ENCODE results near the gene NPLOC4.
"Not testable (repeated sequence)": the region's sequence is repeated elsewhere in the genome, so short reads cannot be mapped to it uniquely, and the experiment has no call there.

NPLOC4 gene

DNA sequence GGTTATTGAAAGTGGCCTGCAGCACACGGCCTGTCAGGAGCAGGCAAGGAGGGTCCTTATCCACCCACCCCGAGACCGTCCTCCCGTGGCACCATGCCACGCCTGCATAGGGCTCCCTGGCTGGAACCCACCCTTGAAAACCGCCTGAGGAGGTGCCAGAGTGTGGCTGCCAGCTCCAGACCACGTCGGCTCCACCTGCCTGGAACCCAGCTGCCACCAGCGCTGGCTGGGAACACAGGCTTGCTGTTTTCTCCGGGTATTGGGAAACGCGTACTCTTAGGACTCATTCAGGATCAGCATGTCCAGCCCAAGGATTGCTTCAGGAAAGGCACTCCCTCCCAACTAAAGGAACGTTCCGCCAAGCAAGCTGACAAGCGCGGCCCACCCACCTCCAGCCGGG, 40.0 kb upstream of the NPLOC4 start:
- Histone ChIP-seq H3K4me1 (ENCODE audit: control insufficient read depth in 1 of 2, insufficient read depth in 2 of 2, low read length in 2 of 2) (no peaks in the 10 kb centered on the region), H3K27ac (ENCODE audit: low read depth, low read length) (no peak overlapping the region), H3K27me3 (ENCODE audit: control insufficient read depth in 1 of 2, insufficient read depth in 2 of 2, low read length in 2 of 2) (no peaks in the 10 kb centered on the region), H3K9ac (ENCODE audit: low read depth in 1 of 2, low read length in 2 of 2) (no peak overlapping the region), H3K36me3 (ENCODE audit: control insufficient read depth in 1 of 2, insufficient read depth in 2 of 2, low read length in 2 of 2) (peaks cover 6 to 30% of the 10 kb centered on the region in 2 donors), H3K4me3 (ENCODE audit: low read depth in 1 of 2, low read length in 2 of 2) (no peak overlapping the region), H3K9me3 (ENCODE audit: control insufficient read depth in 1 of 2, low read length in 2 of 2) (no peaks in the 10 kb centered on the region)

DNA sequence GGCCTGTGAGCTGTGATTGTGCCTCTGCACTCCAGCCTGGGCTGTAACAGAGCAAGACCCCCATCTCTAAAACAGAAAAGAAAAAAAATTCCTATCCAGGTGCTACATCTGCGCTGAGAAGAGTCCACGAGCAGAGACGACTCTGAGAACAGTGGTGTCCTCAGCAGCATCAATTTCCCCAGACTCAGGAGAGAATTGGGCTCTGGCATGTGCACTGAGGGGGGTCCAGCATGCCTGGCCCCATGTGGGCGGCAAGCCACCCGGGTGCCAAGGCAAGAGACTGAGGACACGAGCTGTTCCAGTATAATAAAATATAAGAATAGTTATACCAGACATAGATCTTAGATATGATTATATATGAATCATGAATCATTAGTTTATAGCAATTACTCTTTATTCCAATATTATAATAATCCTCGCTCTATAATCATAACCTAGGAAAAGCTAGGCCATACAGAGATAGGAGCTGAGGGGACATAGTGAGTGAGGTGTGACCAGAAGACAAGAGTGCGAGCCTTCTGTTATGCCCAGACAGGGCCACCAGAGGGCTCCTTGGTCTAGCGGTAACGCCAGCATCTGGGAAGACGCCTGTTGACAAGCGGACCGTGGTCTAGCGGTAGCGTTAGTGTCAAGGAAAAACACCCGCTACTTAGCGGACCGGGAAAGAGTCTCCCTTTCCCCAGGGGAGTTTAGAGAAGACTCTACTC, 38.8 kb upstream of the NPLOC4 start:
- not testable (repeated sequence) for H3K27me3 ChIP-seq (ENCODE audit: control insufficient read depth in 1 of 2, insufficient read depth in 2 of 2, low read length in 2 of 2); H3K9ac ChIP-seq (ENCODE audit: low read depth in 1 of 2, low read length in 2 of 2); H3K27ac ChIP-seq (ENCODE audit: low read depth, low read length); H3K9me3 ChIP-seq (ENCODE audit: control insufficient read depth in 1 of 2, low read length in 2 of 2); H3K4me3 ChIP-seq (ENCODE audit: low read depth in 1 of 2, low read length in 2 of 2); H3K4me1 ChIP-seq (ENCODE audit: control insufficient read depth in 1 of 2, insufficient read depth in 2 of 2, low read length in 2 of 2)
- peaks cover 15 to 36% of the 10 kb centered on the region in 2 donors for H3K36me3 ChIP-seq (ENCODE audit: control insufficient read depth in 1 of 2, insufficient read depth in 2 of 2, low read length in 2 of 2)

DNA sequence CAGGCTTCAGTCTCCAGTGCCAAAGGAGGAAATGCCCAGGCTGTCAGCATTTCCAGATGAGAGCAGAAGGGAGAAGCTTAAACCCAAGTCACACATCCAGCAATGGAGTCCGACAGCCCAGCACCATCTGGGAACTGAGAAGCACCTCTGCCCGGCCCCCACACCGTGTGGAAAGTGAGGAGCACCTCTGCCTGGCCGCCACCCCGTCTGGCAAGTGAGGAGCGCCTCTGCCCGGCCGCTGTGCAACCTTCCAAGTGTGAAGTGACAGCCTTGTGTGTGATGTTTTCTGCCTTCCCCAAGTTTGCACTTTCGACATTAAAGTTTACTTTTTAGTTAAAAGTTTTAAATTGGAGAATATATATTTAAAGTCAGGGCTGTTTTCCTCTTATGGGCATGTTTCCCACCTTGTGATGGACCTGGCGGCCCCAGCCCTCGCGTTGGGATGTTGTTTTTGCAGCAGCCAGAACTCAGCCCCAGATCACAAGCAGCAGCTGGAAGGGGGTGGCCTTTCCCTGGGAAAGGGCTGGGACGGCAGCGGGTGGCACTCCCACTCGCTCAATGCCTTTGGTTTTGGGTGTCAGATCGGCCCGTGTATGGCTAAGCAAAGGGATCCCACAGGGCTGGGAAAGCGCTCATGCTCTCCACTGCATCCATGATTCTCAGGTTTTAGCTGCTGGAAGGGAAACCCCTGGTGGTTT, 36.8 kb upstream of the NPLOC4 start:
- Histone ChIP-seq H3K4me3 (ENCODE audit: low read depth in 1 of 2, low read length in 2 of 2) (no peak overlapping the region), H3K36me3 (ENCODE audit: control insufficient read depth in 1 of 2, insufficient read depth in 2 of 2, low read length in 2 of 2) (peaks cover 12 to 51% of the 10 kb centered on the region in 2 donors), H3K27ac (ENCODE audit: low read depth, low read length) (no peak overlapping the region), H3K27me3 (ENCODE audit: control insufficient read depth in 1 of 2, insufficient read depth in 2 of 2, low read length in 2 of 2) (no peaks in the 10 kb centered on the region), H3K9ac (ENCODE audit: low read depth in 1 of 2, low read length in 2 of 2) (no peak overlapping the region), H3K4me1 (ENCODE audit: control insufficient read depth in 1 of 2, insufficient read depth in 2 of 2, low read length in 2 of 2) (no peaks in the 10 kb centered on the region), H3K9me3 (ENCODE audit: control insufficient read depth in 1 of 2, low read length in 2 of 2) (no peaks in the 10 kb centered on the region)

DNA sequence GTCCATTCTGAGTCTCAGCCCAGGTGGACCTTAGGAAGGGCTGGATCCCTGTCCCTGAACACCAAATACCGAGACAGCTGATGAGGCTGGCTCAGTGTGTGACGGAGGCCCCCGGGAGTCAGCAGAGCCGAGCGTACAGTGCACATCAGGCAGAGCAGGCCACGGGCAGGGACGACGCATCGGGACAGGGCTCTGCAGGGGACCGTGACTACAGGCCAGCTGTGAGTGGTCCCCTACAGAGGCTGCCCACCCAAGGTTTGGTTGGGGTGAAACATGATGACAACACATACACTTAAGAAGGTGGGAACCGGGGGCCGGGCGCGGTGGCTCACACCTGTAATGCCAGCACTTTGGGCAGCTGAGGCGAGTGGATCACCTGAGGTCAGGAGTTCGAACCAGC, 36.0 kb upstream of the NPLOC4 start:
- H3K4me1 ChIP-seq (ENCODE audit: control insufficient read depth in 1 of 2, insufficient read depth in 2 of 2, low read length in 2 of 2): peaks cover 0 to under 1% of the 10 kb centered on the region in 2 donors
- H3K27me3 ChIP-seq (ENCODE audit: control insufficient read depth in 1 of 2, insufficient read depth in 2 of 2, low read length in 2 of 2): no peaks in the 10 kb centered on the region
- no peak overlapping the region for H3K9ac ChIP-seq (ENCODE audit: low read depth in 1 of 2, low read length in 2 of 2)
- H3K9me3 ChIP-seq (ENCODE audit: control insufficient read depth in 1 of 2, low read length in 2 of 2): no peaks in the 10 kb centered on the region
- no peak overlapping the region for H3K4me3 ChIP-seq (ENCODE audit: low read depth in 1 of 2, low read length in 2 of 2)
- no peak overlapping the region for H3K27ac ChIP-seq (ENCODE audit: low read depth, low read length)
- H3K36me3 ChIP-seq (ENCODE audit: control insufficient read depth in 1 of 2, insufficient read depth in 2 of 2, low read length in 2 of 2): peaks cover 12 to 55% of the 10 kb centered on the region in 2 donors

DNA sequence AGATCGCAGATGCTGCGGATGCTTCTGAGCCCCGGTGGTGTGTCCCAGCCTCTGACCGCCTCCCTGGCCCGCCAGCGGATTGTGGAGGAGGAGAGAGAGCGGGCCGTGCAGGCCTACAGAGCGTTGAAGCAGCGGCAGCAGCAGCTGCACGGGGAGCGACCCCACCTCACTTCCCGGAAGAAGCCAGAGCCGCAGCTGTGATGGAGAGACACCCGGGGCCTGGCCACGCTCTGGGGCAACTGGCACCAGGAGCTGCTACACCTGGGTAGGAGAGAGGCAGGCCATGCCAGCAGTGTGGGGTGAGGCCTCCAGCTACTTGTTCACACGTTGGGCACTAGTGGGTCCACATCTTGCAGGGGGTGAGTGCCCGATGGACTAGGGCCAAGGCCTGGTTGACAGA, 35.6 kb upstream of the NPLOC4 start:
- H3K36me3 ChIP-seq (ENCODE audit: control insufficient read depth in 1 of 2, insufficient read depth in 2 of 2, low read length in 2 of 2): peaks cover 12 to 55% of the 10 kb centered on the region in 2 donors

GRCh38 chr17:81667754-81668153, 30.8 kb upstream of the NPLOC4 start:
- Histone ChIP-seq H3K9ac (ENCODE audit: low read depth in 1 of 2, low read length in 2 of 2) (peak overlapping the region in 1 of 2 donors; percentile 7), H3K27ac (ENCODE audit: low read depth, low read length) (no peak overlapping the region), H3K27me3 (ENCODE audit: control insufficient read depth in 1 of 2, insufficient read depth in 2 of 2, low read length in 2 of 2) (no peaks in the 10 kb centered on the region), H3K36me3 (ENCODE audit: control insufficient read depth in 1 of 2, insufficient read depth in 2 of 2, low read length in 2 of 2) (peaks cover 12 to 48% of the 10 kb centered on the region in 2 donors), H3K9me3 (ENCODE audit: control insufficient read depth in 1 of 2, low read length in 2 of 2) (no peaks in the 10 kb centered on the region), H3K4me3 (ENCODE audit: low read depth in 1 of 2, low read length in 2 of 2) (no peak overlapping the region), H3K4me1 (ENCODE audit: control insufficient read depth in 1 of 2, insufficient read depth in 2 of 2, low read length in 2 of 2) (peaks cover 14 to 16% of the 10 kb centered on the region in 2 donors)

More for the DNA sequence above, 35.6 kb upstream of the NPLOC4 start:
- H3K27me3 ChIP-seq (ENCODE audit: control insufficient read depth in 1 of 2, insufficient read depth in 2 of 2, low read length in 2 of 2): no peaks in the 10 kb centered on the region
- no peak overlapping the region for H3K4me3 ChIP-seq (ENCODE audit: low read depth in 1 of 2, low read length in 2 of 2)
- no peak overlapping the region for H3K9ac ChIP-seq (ENCODE audit: low read depth in 1 of 2, low read length in 2 of 2)
- H3K4me1 ChIP-seq (ENCODE audit: control insufficient read depth in 1 of 2, insufficient read depth in 2 of 2, low read length in 2 of 2): peaks cover 3 to 5% of the 10 kb centered on the region in 2 donors
- no peaks in the 10 kb centered on the region for H3K9me3 ChIP-seq (ENCODE audit: control insufficient read depth in 1 of 2, low read length in 2 of 2)
- no peak overlapping the region for H3K27ac ChIP-seq (ENCODE audit: low read depth, low read length)

DNA sequence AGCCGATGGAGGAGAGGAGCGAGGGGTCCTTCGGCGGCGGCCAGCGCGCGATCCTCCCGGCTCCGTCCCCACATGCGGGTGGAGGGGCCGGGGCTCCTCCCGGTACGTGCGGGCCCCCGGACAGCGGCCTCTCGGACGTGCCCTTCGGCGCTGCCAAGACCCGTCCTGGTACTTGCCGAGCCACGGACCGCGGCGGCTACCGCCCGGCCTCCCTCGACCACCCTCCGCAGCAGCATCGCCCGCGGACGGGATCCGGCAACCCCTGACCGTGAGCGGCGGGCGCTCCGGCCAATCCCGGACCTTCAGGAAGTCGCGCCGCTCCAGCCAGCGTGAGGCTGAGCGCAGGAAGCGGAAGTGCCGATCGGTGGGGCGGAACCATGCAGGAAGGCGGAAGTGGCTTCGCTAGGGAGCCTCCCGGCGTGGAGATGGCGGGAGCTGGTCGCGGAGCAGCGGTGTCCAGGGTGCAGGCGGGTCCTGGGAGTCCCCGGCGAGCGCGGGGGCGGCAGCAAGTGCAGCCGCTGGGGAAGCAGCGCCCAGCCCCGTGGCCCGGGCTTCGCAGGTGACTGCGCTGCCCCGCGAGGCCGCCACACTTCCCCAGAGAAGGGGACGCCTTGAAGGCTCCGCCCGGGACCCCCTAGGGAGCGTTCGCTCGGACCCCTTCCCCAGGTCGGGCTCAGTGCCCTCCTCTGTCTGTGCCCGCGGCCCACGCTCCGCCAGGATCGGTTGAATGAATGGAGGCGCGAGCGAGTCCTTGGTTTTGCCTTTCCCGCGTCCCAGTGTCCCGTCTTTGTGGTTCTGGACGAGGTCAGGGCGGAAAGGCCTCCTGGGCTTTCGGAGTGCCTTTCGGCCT, 29.7 kb upstream of the NPLOC4 start, which contains the start of the genes CCDC137 and OXLD1:
Gene CCDC137, plus strand, starts transcription at position 396 of the 850 bp plus-strand sequence. Its CDS starts 30 bp downstream, at position 426.
Gene OXLD1, minus strand, starts transcription at position 264 of the 850 bp plus-strand sequence. Its CDS starts 28 bp downstream, at position 236.
- Histone ChIP-seq H3K27ac (ENCODE audit: low read depth, low read length) (peak within 1 kb of the TSS; percentile 64), H3K4me3 (ENCODE audit: low read depth in 1 of 2, low read length in 2 of 2) (peak within 1 kb of the TSS; percentile 72 to 89), H3K4me1 (ENCODE audit: control insufficient read depth in 1 of 2, insufficient read depth in 2 of 2, low read length in 2 of 2) (peaks cover 14 to 16% of the 10 kb centered on the region in 2 donors), H3K9ac (ENCODE audit: low read depth in 1 of 2, low read length in 2 of 2) (peak within 1 kb of the TSS; percentile 69 to 91), H3K36me3 (ENCODE audit: control insufficient read depth in 1 of 2, insufficient read depth in 2 of 2, low read length in 2 of 2) (peaks cover 6 to 36% of the 10 kb centered on the region in 2 donors), H3K27me3 (ENCODE audit: control insufficient read depth in 1 of 2, insufficient read depth in 2 of 2, low read length in 2 of 2) (no peaks in the 10 kb centered on the region), H3K9me3 (ENCODE audit: control insufficient read depth in 1 of 2, low read length in 2 of 2) (no peaks in the 10 kb centered on the region)

- H3K9ac ChIP-seq (ENCODE audit: low read depth in 1 of 2, low read length in 2 of 2): peak overlapping the region; percentile 69 to 91
- H3K27ac ChIP-seq (ENCODE audit: low read depth, low read length): peak overlapping the region; percentile 64
- peaks cover under 1 to 31% of the 10 kb centered on the region in 2 donors for H3K36me3 ChIP-seq (ENCODE audit: control insufficient read depth in 1 of 2, insufficient read depth in 2 of 2, low read length in 2 of 2)
- no peaks in the 10 kb centered on the region for H3K27me3 ChIP-seq (ENCODE audit: control insufficient read depth in 1 of 2, insufficient read depth in 2 of 2, low read length in 2 of 2)
- peak overlapping the region; percentile 72 to 89 for H3K4me3 ChIP-seq (ENCODE audit: low read depth in 1 of 2, low read length in 2 of 2)
- no peaks in the 10 kb centered on the region for H3K9me3 ChIP-seq (ENCODE audit: control insufficient read depth in 1 of 2, low read length in 2 of 2)
- H3K4me1 ChIP-seq (ENCODE audit: control insufficient read depth in 1 of 2, insufficient read depth in 2 of 2, low read length in 2 of 2): peaks cover 14 to 16% of the 10 kb centered on the region in 2 donors
Observed at GRCh38 chr17:81666092-81666341, 29.1 kb upstream of the NPLOC4 start.

DNA sequence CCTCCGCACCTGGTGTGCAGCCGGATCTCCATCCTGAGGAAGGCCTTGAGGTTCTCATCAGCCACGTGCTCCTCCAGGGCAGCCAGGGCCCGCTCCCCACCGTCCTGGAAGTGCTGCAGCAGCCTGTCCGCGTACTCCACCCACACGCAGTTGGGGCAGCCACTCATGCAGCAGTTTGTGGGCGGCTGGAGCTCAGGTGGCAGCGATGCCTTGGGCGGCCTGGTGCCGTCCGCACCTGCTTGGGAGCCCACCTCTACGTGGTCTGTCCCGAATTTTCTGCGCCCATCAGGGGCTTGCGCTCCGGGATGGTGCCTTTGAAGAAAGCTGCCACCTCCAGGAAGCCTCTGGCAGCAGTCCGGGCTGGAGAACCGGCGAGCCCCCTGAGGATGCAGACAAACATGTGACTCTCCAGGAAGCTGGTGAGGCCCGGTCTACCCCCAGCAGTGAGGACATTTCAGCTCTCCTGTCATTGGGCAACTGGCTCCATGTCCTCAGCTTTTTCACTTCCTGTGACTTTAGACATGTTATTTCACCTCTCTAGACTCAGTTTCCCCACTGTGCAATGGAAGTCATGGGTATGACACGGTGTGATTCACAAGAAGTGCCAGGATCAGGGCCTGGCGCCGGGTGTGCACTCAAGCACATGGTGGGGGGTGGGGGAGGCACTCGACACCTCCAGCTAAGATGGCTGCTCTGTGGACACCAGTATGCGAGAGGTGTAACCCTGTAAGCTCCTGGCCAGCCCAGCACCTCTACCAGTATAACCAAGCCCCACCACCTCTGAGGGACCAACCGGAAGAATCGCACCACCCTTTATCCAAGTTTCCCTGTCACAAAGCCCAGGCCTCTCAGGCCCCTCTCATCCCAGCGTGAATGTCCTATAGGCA, 28.5 kb upstream of the NPLOC4 start:
- peaks cover 0 to 28% of the 10 kb centered on the region in 2 donors for H3K36me3 ChIP-seq (ENCODE audit: control insufficient read depth in 1 of 2, insufficient read depth in 2 of 2, low read length in 2 of 2)
- H3K4me3 ChIP-seq (ENCODE audit: low read depth in 1 of 2, low read length in 2 of 2): peak overlapping the region; percentile 72 to 89
- H3K27me3 ChIP-seq (ENCODE audit: control insufficient read depth in 1 of 2, insufficient read depth in 2 of 2, low read length in 2 of 2): no peaks in the 10 kb centered on the region
- H3K9ac ChIP-seq (ENCODE audit: low read depth in 1 of 2, low read length in 2 of 2): peak overlapping the region; percentile 69 to 91
- peaks cover 14 to 16% of the 10 kb centered on the region in 2 donors for H3K4me1 ChIP-seq (ENCODE audit: control insufficient read depth in 1 of 2, insufficient read depth in 2 of 2, low read length in 2 of 2)
- H3K27ac ChIP-seq (ENCODE audit: low read depth, low read length): no peak overlapping the region
- no peaks in the 10 kb centered on the region for H3K9me3 ChIP-seq (ENCODE audit: control insufficient read depth in 1 of 2, low read length in 2 of 2)
